Pancreas (tissue), 10 donors: ENCODE results near the gene MLEC. TPM values are rescaled to one million over a fixed set of nuclear protein-coding genes. Genes with fewer than 3 reads are reported as not detected.

ENCODE experiments used
- ATAC-seq, 4 donors: fragments of 200-7000 bp; cut with Tn5 transposase; one replicate each; pipeline versions ENCODE4 v1.8.0 to v1.9.1; 2020; ENCODE audit warnings: mild to moderate bottlenecking in 4 of 4, moderate library complexity in 4 of 4
- DNase-seq, 6 donors: peaks; one replicate each; pipeline ENCODE4 v3.0.0-alpha.2; 2020
- FAIRE-seq: peaks from 2 replicates; lab custom pipeline; 2012; peaks lifted over from hg19 to GRCh38; lab: Jason Lieb, UNC
- H3K27ac ChIP-seq, 4 donors: fragments of 200-600 bp; sonication (generic); 1 replicate in 3 of 4; 2 replicates in 1 of 4; pipeline versions ENCODE4 v1.5.0 to v1.8.0; 2020
- H3K27me3 ChIP-seq, 4 donors: fragments of 200-600 bp; one replicate each; pipeline ENCODE4 v1.8.0; 2021
- H3K36me3 ChIP-seq, 3 donors: fragments of 200-600 bp; sonication (generic) in 1 of 3; one replicate each; pipeline versions ENCODE4 v1.5.0 to v1.8.0; 2020 to 2021
- H3K4me1 ChIP-seq, 3 donors: fragments of 200-600 bp; one replicate each; pipeline ENCODE4 v1.8.0; 2021
- H3K4me3 ChIP-seq, 4 donors: fragments of 200-600 bp; sonication (generic) in 2 of 4; one replicate each; pipeline versions ENCODE4 v1.5.0 to v1.8.0; 2020 to 2021
- H3K9me3 ChIP-seq, 4 donors: fragments of 200-600 bp; one replicate each; pipeline ENCODE4 v1.8.0; 2021
- CTCF ChIP-seq, 4 donors: fragments of 200-600 bp; sonication (generic) in 3 of 4; IDR thresholded peaks; one replicate each; pipeline versions ENCODE4 v1.5.0 to v1.8.0; 2021; ENCODE audit warnings: antibody characterized with exemption in 4 of 4
- WGBS, 2 donors: extraction: QIAGEN DNeasy Blood & Tissue Kit; methylation state at CpG; one replicate each; pipeline ENCODE4 v1.1.7; 2013; 5-methylcytosine and 5-hydroxymethylcytosine counted together
- intact Hi-C, 3 donors: fragments of 100-400 bp; cut with DNase I; formaldehyde crosslinking; loops; one replicate each; pipeline versions ENCODE4 v1.11.1 to v1.14.2; 2022
- polyA plus RNA-seq, 2 donors: library from polyadenylated mRNA; stranded (reverse); fragments of 200-250 nt; gene quantifications; one replicate each; pipeline ENCODE4 v1.2.3, GENCODE V29; 2013
- total RNA-seq, 6 donors: library from RNA; stranded (reverse); fragmentation: NEBNext Ultra II Directional in 4 of 6; extraction: Animal tissue kit (Norgen Biotek cat#: 25700) in 4 of 6; gene quantifications; one replicate each; pipeline versions ENCODE4 v1.2.1 to v1.2.4, GENCODE V29; 2021 to 2023
- donor health status: healthy with polysubstance abuse.
- donor health status: DM: no; HTN: no; CAD: no; lungs with moderate emphysema.
- donor health status: DM: no; HTN: no; CAD: no.
- donor health status: control.
- donor health status: control.
- donor health status: Bipolar disorder and iron deficiency.
- donor health status: DM: yes; HTN: yes; CAD: no.
- donor health status: DM: no; HTN: no; CAD: no.
- donor health status: DM: no; HTN: no; CAD: no.
- donor health status: DM: yes; HTN: yes; CAD: no.

Gene MLEC
- total and polyA plus RNA-seq, 8 donors: 25.8 to 124 (median 91.5) TPM

- TF ChIP-seq CTCF (IDR thresholded peaks at IDR 0.05): no peak
- 82 to 90% methylated on average over 11 of the region's 11 CpGs for WGBS, 2 donors
- intact Hi-C loops: no loop called here
- no peaks in the 10 kb centered on the region for H3K9me3 ChIP-seq
- DNase-seq (no peak), ATAC-seq (no peak), FAIRE-seq (no peak)
- H3K4me3 ChIP-seq: no peak overlapping the region
- peaks cover 0 to 23% (median 15%) of the 10 kb centered on the region in 3 donors for H3K36me3 ChIP-seq
- H3K27me3 ChIP-seq: no peaks in the 10 kb centered on the region
- no peaks in the 10 kb centered on the region for H3K4me1 ChIP-seq
- H3K27ac ChIP-seq: no peak overlapping the region
Measured at GRCh38 chr12:120703311-120703942, 16.5 kb downstream of the MLEC start.

GRCh38 chr12:120705618-120706017 is 18.7 kb downstream of the MLEC start:
- Histone ChIP-seq H3K36me3 (peaks cover 0 to 12% (median 11%) of the 10 kb centered on the region in 3 donors), H3K9me3 (no peaks in the 10 kb centered on the region), H3K4me3 (no peak overlapping the region), H3K27me3 (no peaks in the 10 kb centered on the region), H3K27ac (no peak overlapping the region), H3K4me1 (peaks cover 0 to 3% (median 0%) of the 10 kb centered on the region in 3 donors)
- intact Hi-C loops: no loop called here
- no peak for TF ChIP-seq CTCF (IDR thresholded peaks at IDR 0.05)
- WGBS, 2 donors: 85% methylated on average over 1 of the region's 1 CpG
- no peak for DNase-seq
- no peak for FAIRE-seq
- ATAC-seq: peak in 1 of 4 donors; percentile 13

GRCh38 chr12:120706029-120706428 is 19.1 kb downstream of the MLEC start:
- Histone ChIP-seq H3K27me3 (no peaks in the 10 kb centered on the region), H3K36me3 (peaks cover 0 to 12% (median 8%) of the 10 kb centered on the region in 3 donors), H3K27ac (no peak overlapping the region), H3K4me1 (peaks cover 0 to 3% (median 0%) of the 10 kb centered on the region in 3 donors), H3K9me3 (no peaks in the 10 kb centered on the region), H3K4me3 (no peak overlapping the region)
- DNase-seq (no peak), FAIRE-seq (no peak), ATAC-seq (no peak)
- intact Hi-C loops: no loop called here
- 88 to 93% methylated on average over 5 of the region's 5 CpGs for WGBS, 2 donors
- TF ChIP-seq CTCF (IDR thresholded peaks at IDR 0.05): no peak

- DNase-seq (no peak), ATAC-seq (no peak), FAIRE-seq (no peak)
- Histone ChIP-seq H3K27me3 (no peaks in the 10 kb centered on the region), H3K4me1 (peaks cover 0 to 3% (median 0%) of the 10 kb centered on the region in 3 donors), H3K27ac (no peak overlapping the region), H3K4me3 (no peak overlapping the region), H3K9me3 (no peaks in the 10 kb centered on the region), H3K36me3 (no peaks in the 10 kb centered on the region)
- intact Hi-C loops: no loop called here
- 73 to 79% methylated on average over 4 of the region's 4 CpGs for WGBS, 2 donors
- no peak for TF ChIP-seq CTCF (IDR thresholded peaks at IDR 0.05)
Measured at GRCh38 chr12:120708651-120709050, 21.7 kb downstream of the MLEC start.
